Vagina (tissue), 2 donors: ENCODE data around the gene CPT1C. TPM values are rescaled to one million over a fixed set of nuclear protein-coding genes. Genes with fewer than 3 reads are reported as not detected.
"Not testable (repeated sequence)": the region's sequence is repeated elsewhere in the genome, so short reads cannot be mapped to it uniquely, and the experiment has no call there.

ENCODE experiments used
- DNase-seq, 2 donors: peaks; one replicate each; pipeline ENCODE4 v3.0.0-alpha.2; 2017; ENCODE audit errors: extremely low spot score in 2 of 2
- H3K27ac ChIP-seq: fragments of 200-600 bp; sonication (generic); one replicate; pipeline ENCODE4 v1.5.1; 2019
- H3K27me3 ChIP-seq: fragments of 200-600 bp; sonication (generic); one replicate; pipeline ENCODE4 v1.5.1; 2019
- H3K36me3 ChIP-seq, 2 donors: fragments of 200-600 bp; sonication (generic); one replicate each; pipeline ENCODE4 v1.5.1; 2017 to 2019
- H3K4me1 ChIP-seq: fragments of 200-600 bp; sonication (generic); one replicate; pipeline ENCODE4 v1.5.1; 2019
- H3K4me3 ChIP-seq, 2 donors: fragments of 200-600 bp; sonication (generic); 1 replicate in 1 of 2; 2 replicates in 1 of 2; pipeline ENCODE4 v1.5.1; 2016 to 2019
- H3K9me3 ChIP-seq: fragments of 200-600 bp; sonication (generic); one replicate; pipeline ENCODE4 v1.5.1; 2019
- CTCF ChIP-seq, 3 experiments: fragments of 450-650 bp in 2 of 3; fragments of 200-600 bp in 1 of 3; sonication (generic) in 1 of 3; IDR thresholded peaks; one replicate each; pipeline ENCODE4 v1.5.1; 2017 to 2019; ENCODE audit warnings: antibody characterized with exemption in 3 of 3, mild to moderate bottlenecking in 2 of 3, moderate library complexity in 2 of 3
- POLR2A ChIP-seq, 2 donors: fragments of 450-650 bp; IDR thresholded peaks; one replicate each; pipeline ENCODE4 v1.6.1; 2017; ENCODE audit warnings: antibody characterized with exemption in 2 of 2, mild to moderate bottlenecking in 2 of 2, moderate library complexity in 2 of 2
- POLR2AphosphoS5 ChIP-seq, 2 donors: sonication (generic); formaldehyde crosslinking; IDR thresholded peaks; one replicate each; pipeline ENCODE4 v1.9.0; 2017; ENCODE audit warnings: antibody characterized with exemption in 2 of 2, mild to moderate bottlenecking in 2 of 2, low read depth in 1 of 2; ENCODE audit not compliant: insufficient read depth in 1 of 2
- intact Hi-C: fragments of 100-400 bp; cut with DNase I; formaldehyde crosslinking; loops from one replicate; pipeline ENCODE4 v1.15.1; 2023
- total RNA-seq: library from RNA; depleted of rRNA; stranded (reverse); fragments of >200 nt; gene quantifications from one replicate; pipeline ENCODE4 v1.2.3, GENCODE V29; 2016

The CPT1C gene
- total RNA-seq, 1 donor from 2014 or later: 12.3 TPM

- H3K4me3 ChIP-seq: no peak overlapping the region
- TF ChIP-seq POLR2A (IDR thresholded peaks at IDR 0.05): no peak
- TF ChIP-seq POLR2AphosphoS5 (IDR thresholded peaks at IDR 0.05; ENCODE audit: insufficient read depth in 1 of 2, low read depth in 1 of 2): peak in 1 of 2 donors; percentile 15
- H3K27ac ChIP-seq: no peak overlapping the region
- no peak for DNase-seq
- no peaks in the 10 kb centered on the region for H3K36me3 ChIP-seq
- peaks cover 8% of the 10 kb centered on the region for H3K4me1 ChIP-seq
- no peaks in the 10 kb centered on the region for H3K9me3 ChIP-seq
- H3K27me3 ChIP-seq: no peaks in the 10 kb centered on the region
- intact Hi-C loops: no loop called here
Observed at GRCh38 chr19:49713236-49713845, 22.4 kb downstream of the CPT1C start.

- TF ChIP-seq POLR2AphosphoS5 (IDR thresholded peaks at IDR 0.05; ENCODE audit: insufficient read depth in 1 of 2, low read depth in 1 of 2) (no peak), CTCF (IDR thresholded peaks at IDR 0.05) (no peak), POLR2A (IDR thresholded peaks at IDR 0.05) (no peak)
- H3K36me3 ChIP-seq: no peaks in the 10 kb centered on the region
- H3K9me3 ChIP-seq: no peaks in the 10 kb centered on the region
- H3K27me3 ChIP-seq: no peaks in the 10 kb centered on the region
- no peak overlapping the region for H3K4me3 ChIP-seq
- DNase-seq: no peak
- peaks cover 13% of the 10 kb centered on the region for H3K4me1 ChIP-seq
- no peak overlapping the region for H3K27ac ChIP-seq
- intact Hi-C loops: no loop called here
Observed at GRCh38 chr19:49716154-49716553, 25.2 kb downstream of the CPT1C start.

GRCh38 chr19:49718511-49718910 is 27.6 kb downstream of the CPT1C start:
- DNase-seq: no peak
- Histone ChIP-seq H3K36me3 (no peaks in the 10 kb centered on the region), H3K9me3 (no peaks in the 10 kb centered on the region), H3K27me3 (no peaks in the 10 kb centered on the region), H3K4me3 (no peak overlapping the region), H3K4me1 (peaks cover 8% of the 10 kb centered on the region), H3K27ac (no peak overlapping the region)
- intact Hi-C loops: no loop called here
- TF ChIP-seq POLR2A (IDR thresholded peaks at IDR 0.05) (no peak), POLR2AphosphoS5 (IDR thresholded peaks at IDR 0.05; ENCODE audit: insufficient read depth in 1 of 2, low read depth in 1 of 2) (no peak), CTCF (IDR thresholded peaks at IDR 0.05) (no peak)

GRCh38 chr19:49718991-49719390 is 28.1 kb downstream of the CPT1C start:
- intact Hi-C loops: no loop called here
- no peaks in the 10 kb centered on the region for H3K27me3 ChIP-seq
- H3K36me3 ChIP-seq: no peaks in the 10 kb centered on the region
- DNase-seq: no peak
- no peak overlapping the region for H3K4me3 ChIP-seq
- no peaks in the 10 kb centered on the region for H3K9me3 ChIP-seq
- H3K4me1 ChIP-seq: peaks cover 8% of the 10 kb centered on the region
- H3K27ac ChIP-seq: no peak overlapping the region
- TF ChIP-seq POLR2AphosphoS5 (IDR thresholded peaks at IDR 0.05; ENCODE audit: insufficient read depth in 1 of 2, low read depth in 1 of 2): no peak
- TF ChIP-seq CTCF (IDR thresholded peaks at IDR 0.05): no peak
- TF ChIP-seq POLR2A (IDR thresholded peaks at IDR 0.05): no peak

- H3K27ac ChIP-seq, DNase-seq, intact Hi-C loops, H3K27me3 ChIP-seq, H3K9me3 ChIP-seq, H3K4me1 ChIP-seq, H3K36me3 ChIP-seq, H3K4me3 ChIP-seq: not testable (repeated sequence)
Observed at GRCh38 chr19:49719420-49719819, 28.5 kb downstream of the CPT1C start.

GRCh38 chr19:49727217-49728030 is 36.5 kb downstream of the CPT1C start:
- TF ChIP-seq CTCF (IDR thresholded peaks at IDR 0.05) (no peak), POLR2AphosphoS5 (IDR thresholded peaks at IDR 0.05; ENCODE audit: insufficient read depth in 1 of 2, low read depth in 1 of 2) (peak in 1 of 2 donors; percentile 53), POLR2A (IDR thresholded peaks at IDR 0.05) (no peak)
- Histone ChIP-seq H3K36me3 (no peaks in the 10 kb centered on the region), H3K4me1 (peaks cover 4% of the 10 kb centered on the region), H3K4me3 (peak overlapping the region in 1 of 2 donors; percentile 22), H3K9me3 (no peaks in the 10 kb centered on the region), H3K27ac (peak overlapping the region; percentile 73), H3K27me3 (no peaks in the 10 kb centered on the region)
- peak in 1 of 2 donors; percentile 90 for DNase-seq
- intact Hi-C loops: no loop called here
